Measurements from ENCODE around the gene NR1I3. TPM values are rescaled to one million over a fixed set of nuclear protein-coding genes. Genes with fewer than 3 reads are reported as not detected.
A peak's percentile ranks its signal among the peaks of the same experiment; 100 is the strongest.
"Not testable (repeated sequence)": the region's sequence is repeated elsewhere in the genome, so short reads cannot be mapped to it uniquely, and the experiment has no call there.

Gene NR1I3
- total RNA-seq, 4 donors from 2014 or later = 1.2 TPM; not detected in 3

DNA sequence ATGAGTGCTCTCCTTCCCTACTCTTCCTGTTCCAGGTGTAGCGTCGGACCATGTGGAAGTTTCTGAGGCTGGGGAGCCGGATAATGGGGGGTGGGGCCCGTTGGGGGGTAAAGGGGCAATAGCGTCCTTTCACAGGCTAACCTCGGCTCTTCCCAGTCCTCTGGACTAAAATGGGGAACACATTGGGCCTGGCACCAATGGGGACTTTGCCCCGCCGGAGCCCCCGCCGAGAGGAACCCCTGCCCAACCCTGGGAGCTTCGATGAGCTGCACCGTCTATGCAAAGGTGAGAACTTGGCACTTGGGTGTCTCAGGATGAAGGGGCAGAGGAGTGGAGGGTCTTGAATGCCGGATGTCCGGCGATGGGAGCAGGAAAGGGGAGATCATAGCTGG, 11.7 kb downstream of the NR1I3 start:
- Histone ChIP-seq H3K36me3 (peaks cover 32% of the 10 kb centered on the region), H3K27ac (no peak overlapping the region), H3K4me1 (peaks cover 28% of the 10 kb centered on the region), H3K27me3 (no peaks in the 10 kb centered on the region), H3K9me3 (no peaks in the 10 kb centered on the region), H3K4me3 (peak overlapping the region; percentile 54)
- no peak for DNase-seq (ENCODE audit: low spot score in 2 of 2)
- TF ChIP-seq EP300 (IDR thresholded peaks at IDR 0.05) = no peak
- TF ChIP-seq, protein P1, sequence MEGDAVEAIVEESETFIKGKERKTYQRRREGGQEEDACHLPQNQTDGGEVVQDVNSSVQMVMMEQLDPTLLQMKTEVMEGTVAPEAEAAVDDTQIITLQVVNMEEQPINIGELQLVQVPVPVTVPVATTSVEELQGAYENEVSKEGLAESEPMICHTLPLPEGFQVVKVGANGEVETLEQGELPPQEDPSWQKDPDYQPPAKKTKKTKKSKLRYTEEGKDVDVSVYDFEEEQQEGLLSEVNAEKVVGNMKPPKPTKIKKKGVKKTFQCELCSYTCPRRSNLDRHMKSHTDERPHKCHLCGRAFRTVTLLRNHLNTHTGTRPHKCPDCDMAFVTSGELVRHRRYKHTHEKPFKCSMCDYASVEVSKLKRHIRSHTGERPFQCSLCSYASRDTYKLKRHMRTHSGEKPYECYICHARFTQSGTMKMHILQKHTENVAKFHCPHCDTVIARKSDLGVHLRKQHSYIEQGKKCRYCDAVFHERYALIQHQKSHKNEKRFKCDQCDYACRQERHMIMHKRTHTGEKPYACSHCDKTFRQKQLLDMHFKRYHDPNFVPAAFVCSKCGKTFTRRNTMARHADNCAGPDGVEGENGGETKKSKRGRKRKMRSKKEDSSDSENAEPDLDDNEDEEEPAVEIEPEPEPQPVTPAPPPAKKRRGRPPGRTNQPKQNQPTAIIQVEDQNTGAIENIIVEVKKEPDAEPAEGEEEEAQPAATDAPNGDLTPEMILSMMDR (IDR thresholded peaks at IDR 0.05) = no peak
- no peak for TF ChIP-seq POLR2AphosphoS5 (IDR thresholded peaks at IDR 0.05)
- TF ChIP-seq POLR2A (IDR thresholded peaks at IDR 0.05) = no peak
- WGBS = 5% methylated on average over 13 of the region's 15 CpGs

DNA sequence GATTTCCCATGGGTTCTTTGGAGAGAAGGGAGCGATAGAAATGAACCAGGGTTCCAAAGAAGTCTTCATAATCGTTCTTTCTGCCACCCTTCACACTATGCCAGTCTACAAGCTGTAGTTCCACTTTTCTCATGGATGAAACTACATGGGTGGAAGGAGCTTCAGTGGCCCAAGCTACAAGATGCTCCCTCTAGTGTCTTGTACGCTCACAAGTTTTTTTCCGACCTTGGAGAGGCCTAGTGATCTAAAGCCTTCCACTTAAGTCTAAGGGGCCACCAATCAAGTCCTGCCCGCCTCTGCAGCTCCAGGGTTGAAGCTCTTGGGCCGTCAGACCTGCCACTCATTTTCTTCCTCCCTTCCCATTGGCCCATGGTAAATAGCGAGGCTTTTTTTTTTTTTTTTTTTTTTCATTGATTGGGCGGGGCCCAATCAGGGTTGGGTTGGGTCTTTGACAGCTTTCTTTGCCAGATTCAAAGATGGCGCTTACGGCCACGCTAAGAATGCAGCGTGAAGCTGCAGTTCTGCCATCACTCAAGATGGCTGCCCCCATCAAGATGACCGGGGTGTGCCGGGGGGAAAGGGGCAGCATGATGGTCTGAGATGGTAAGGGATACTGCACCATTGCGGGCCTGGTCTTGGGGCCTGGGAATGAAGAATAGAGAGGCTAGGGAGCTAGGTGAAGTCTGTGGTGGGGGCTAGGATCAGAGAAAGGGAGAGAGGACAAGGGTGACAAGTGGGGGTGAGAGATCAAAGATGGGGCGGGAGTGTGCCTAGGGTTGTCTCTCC, 12.3 kb downstream of the NR1I3 start, which contains the start of gene TOMM40L:
TOMM40L (plus strand) TSS at position 527 of the 786 bp plus-strand sequence. CDS start 430 bp downstream, outside the sequence.
- H3K27me3 ChIP-seq = no peaks in the 10 kb centered on the region
- WGBS = 4% methylated on average over 16 of the region's 16 CpGs
- no peak for TF ChIP-seq EP300 (IDR thresholded peaks at IDR 0.05)
- TF ChIP-seq, protein P1 (IDR thresholded peaks at IDR 0.05) = peak; percentile 50 to 58
- peak within 1 kb of the TSS; percentile 54 for H3K4me3 ChIP-seq
- H3K4me1 ChIP-seq = peaks cover 28% of the 10 kb centered on the region
- DNase-seq (ENCODE audit: low spot score in 2 of 2) = peak; percentile 94 to 95
- H3K27ac ChIP-seq = peak within 1 kb of the TSS; percentile 0
- H3K36me3 ChIP-seq = peaks cover 26% of the 10 kb centered on the region
- no peaks in the 10 kb centered on the region for H3K9me3 ChIP-seq

DNA sequence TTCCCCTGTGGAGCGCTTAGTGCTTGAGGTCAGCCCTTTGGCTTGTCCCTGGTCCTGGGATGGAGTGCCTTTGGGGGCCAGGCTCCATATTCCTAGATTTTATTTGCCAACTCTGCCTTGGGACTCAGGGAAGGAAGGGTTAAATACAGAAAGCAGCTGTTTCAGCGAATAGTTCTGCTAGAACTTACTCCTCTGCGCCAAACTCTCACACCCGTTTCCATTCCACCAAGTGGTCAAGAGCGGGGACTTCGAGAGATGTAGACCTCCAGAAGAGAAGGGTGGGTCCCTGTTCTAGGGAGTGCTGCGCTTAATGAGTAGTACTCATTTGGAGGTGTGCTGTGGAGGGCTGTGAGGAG, 12.8 kb downstream of the NR1I3 start:
- Histone ChIP-seq H3K36me3 (peaks cover 21% of the 10 kb centered on the region), H3K27ac (peak overlapping the region; percentile 0), H3K9me3 (no peaks in the 10 kb centered on the region), H3K4me1 (peaks cover 28% of the 10 kb centered on the region), H3K27me3 (no peaks in the 10 kb centered on the region), H3K4me3 (no peak overlapping the region)
- TF ChIP-seq, protein P1 (IDR thresholded peaks at IDR 0.05) = no peak
- no peak for TF ChIP-seq EP300 (IDR thresholded peaks at IDR 0.05)
- no peak for TF ChIP-seq POLR2AphosphoS5 (IDR thresholded peaks at IDR 0.05)
- TF ChIP-seq POLR2A (IDR thresholded peaks at IDR 0.05) = no peak
- WGBS = 65% methylated on average over 7 of the region's 7 CpGs
- no peak for DNase-seq (ENCODE audit: low spot score in 2 of 2)

DNA sequence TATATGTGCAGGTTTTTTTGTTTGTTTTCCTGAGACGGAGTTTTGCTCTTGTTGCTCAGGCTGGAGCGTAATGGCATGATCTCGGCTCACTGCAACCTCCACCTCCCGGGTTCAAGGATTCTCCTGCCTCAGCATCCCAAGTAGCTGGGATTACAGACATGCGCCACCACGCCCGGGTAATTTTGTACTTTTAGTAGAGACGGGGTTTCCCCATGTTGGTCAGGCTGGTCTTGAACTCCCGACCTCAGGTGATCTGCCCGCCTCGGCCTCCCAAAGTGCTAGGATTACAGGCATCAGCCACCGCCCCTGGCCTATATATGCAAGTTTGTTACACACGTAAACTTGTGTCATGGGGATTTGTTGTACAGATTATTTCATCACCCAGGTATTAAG, 13.3 kb downstream of the NR1I3 start:
- H3K4me3 ChIP-seq; DNase-seq (ENCODE audit: low spot score in 2 of 2); H3K27me3 ChIP-seq; H3K27ac ChIP-seq; H3K9me3 ChIP-seq: not testable (repeated sequence)
- Histone ChIP-seq H3K4me1 (peaks cover 28% of the 10 kb centered on the region), H3K36me3 (peaks cover 17% of the 10 kb centered on the region)
- WGBS = 85% methylated on average over 13 of the region's 13 CpGs

DNA sequence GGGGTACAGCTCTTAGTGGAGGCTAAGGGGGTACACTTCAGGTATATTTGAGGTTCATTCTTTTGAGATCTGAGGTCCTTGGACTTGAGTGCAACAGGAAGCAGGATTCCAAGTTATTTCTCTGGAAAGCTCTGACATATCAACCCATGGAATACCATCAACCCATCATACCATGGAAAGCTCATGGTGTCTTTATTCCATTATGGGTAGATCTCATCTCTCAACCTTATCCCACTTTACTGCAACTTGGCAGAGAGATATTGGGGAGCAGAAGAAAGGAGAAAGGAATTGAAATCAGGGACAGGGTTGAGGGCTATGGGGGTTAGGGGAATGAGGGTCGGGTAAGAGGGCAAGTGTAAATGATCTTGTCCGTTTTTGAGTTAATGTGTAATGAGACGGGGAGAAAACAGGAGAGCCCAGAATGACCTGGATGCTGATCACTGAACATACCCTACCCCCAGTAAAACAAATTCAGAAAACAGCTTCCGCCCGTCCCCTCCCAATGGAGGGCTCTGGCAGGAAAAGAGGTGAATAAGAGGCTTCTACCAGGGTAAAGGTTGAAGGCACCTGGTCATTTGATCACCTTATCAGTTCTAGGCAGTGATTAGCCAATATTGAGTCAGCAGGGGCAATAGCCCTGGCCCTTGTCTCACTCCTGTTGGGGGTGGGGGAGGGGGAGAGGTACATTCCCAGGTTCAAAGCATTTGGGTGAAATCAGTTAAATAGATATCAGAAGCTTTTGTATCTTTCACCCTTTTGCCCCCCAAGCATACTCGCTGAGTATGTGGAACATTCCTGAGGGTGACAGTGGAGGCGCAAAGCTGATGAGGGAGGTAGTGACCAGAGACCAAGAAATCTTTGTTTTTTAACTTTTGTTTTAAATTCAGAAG, 14.0 kb downstream of the NR1I3 start:
- no peak for DNase-seq (ENCODE audit: low spot score in 2 of 2)
- TF ChIP-seq EP300 (IDR thresholded peaks at IDR 0.05) = no peak
- TF ChIP-seq POLR2AphosphoS5 (IDR thresholded peaks at IDR 0.05) = no peak
- TF ChIP-seq, protein P1 (IDR thresholded peaks at IDR 0.05) = no peak
- no peak for TF ChIP-seq POLR2A (IDR thresholded peaks at IDR 0.05)
- Histone ChIP-seq H3K36me3 (peaks cover 10% of the 10 kb centered on the region), H3K4me3 (no peak overlapping the region), H3K4me1 (peaks cover 28% of the 10 kb centered on the region), H3K27me3 (no peaks in the 10 kb centered on the region), H3K9me3 (no peaks in the 10 kb centered on the region), H3K27ac (no peak overlapping the region)
- WGBS = 90% methylated on average over 7 of the region's 7 CpGs

Measured in suprapubic skin (tissue), 4 donors.